RWPE2 (cell line): ENCODE measurements around the gene C5orf22.

Experiments used
- ATAC-seq: fragments of 200-7000 bp; cut with Tn5 transposase; 3 replicates; pipeline ENCODE4 v1.9.1; 2021; ENCODE audit warnings: low read depth
- DNase-seq: peaks from one replicate; pipeline ENCODE4 v3.0.0-alpha.2; 2020; ENCODE audit warnings: low spot score
- H3K27ac ChIP-seq: fragments of 450-650 bp; 2 replicates; pipeline ENCODE4 v1.5.1; 2017; ENCODE audit warnings: mild to moderate bottlenecking; ENCODE audit not compliant: poor library complexity, severe bottlenecking
- H3K27me3 ChIP-seq: fragments of 250-450 bp; sonication (Bioruptor Pico); 2 replicates; pipeline ENCODE4 v1.5.1; 2021; ENCODE audit warnings: mild to moderate bottlenecking, moderate library complexity; ENCODE audit not compliant: insufficient read depth, poor library complexity, severe bottlenecking
- H3K36me3 ChIP-seq: fragments of 250-450 bp; sonication (Bioruptor Pico); 2 replicates; pipeline ENCODE4 v1.5.1; 2020; ENCODE audit warnings: low read depth, mild to moderate bottlenecking, moderate library complexity
- H3K4me1 ChIP-seq: fragments of 250-450 bp; sonication (Bioruptor Pico); 2 replicates; pipeline ENCODE4 v1.5.1; 2021; ENCODE audit warnings: mild to moderate bottlenecking, moderate library complexity; ENCODE audit not compliant: insufficient read depth, poor library complexity, severe bottlenecking
- H3K4me3 ChIP-seq: fragments of 250-450 bp; sonication (Bioruptor Pico); 2 replicates; pipeline ENCODE4 v1.5.1; 2021; ENCODE audit warnings: mild to moderate bottlenecking, moderate library complexity; ENCODE audit not compliant: severe bottlenecking
- H3K9me3 ChIP-seq: fragments of 250-450 bp; sonication (Bioruptor Pico); 2 replicates; pipeline ENCODE4 v1.5.1; 2021; ENCODE audit warnings: mild to moderate bottlenecking, moderate library complexity; ENCODE audit not compliant: severe bottlenecking
- TF ChIP-seq, protein P1 (sequence below): fragments of 450-650 bp; IDR thresholded peaks from one replicate; pipeline ENCODE4 v1.5.1; 2017; ENCODE audit warnings: mild to moderate bottlenecking, moderate library complexity; ENCODE audit not compliant: poor library complexity, severe bottlenecking

The C5orf22 gene

DNA sequence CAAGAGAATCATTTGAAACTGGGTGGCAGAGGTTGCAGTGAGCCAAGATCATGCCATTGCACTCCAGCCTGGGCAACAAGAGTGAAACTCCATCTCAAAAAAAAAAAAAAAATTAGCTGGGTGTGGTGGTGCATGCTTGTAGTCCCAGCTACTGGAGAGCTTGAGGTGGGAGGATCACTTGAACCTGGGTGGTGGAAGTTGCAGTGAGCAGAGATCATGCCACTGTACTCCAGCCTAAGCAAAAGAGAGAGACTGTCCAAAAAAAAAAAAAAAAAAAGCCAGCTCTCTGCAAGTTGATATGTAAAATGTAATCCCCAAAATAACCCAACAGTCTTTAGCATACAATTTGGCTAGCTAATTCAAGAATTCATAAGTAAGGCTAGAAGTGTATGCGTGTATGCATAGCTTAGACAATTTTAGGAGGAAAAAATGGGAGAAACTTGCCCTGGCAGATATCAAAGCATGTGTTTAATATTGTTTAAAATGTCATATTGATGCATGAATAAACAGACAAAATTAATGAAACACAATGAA lies 36.3 kb downstream of the C5orf22 start:
- TF ChIP-seq, protein P1, sequence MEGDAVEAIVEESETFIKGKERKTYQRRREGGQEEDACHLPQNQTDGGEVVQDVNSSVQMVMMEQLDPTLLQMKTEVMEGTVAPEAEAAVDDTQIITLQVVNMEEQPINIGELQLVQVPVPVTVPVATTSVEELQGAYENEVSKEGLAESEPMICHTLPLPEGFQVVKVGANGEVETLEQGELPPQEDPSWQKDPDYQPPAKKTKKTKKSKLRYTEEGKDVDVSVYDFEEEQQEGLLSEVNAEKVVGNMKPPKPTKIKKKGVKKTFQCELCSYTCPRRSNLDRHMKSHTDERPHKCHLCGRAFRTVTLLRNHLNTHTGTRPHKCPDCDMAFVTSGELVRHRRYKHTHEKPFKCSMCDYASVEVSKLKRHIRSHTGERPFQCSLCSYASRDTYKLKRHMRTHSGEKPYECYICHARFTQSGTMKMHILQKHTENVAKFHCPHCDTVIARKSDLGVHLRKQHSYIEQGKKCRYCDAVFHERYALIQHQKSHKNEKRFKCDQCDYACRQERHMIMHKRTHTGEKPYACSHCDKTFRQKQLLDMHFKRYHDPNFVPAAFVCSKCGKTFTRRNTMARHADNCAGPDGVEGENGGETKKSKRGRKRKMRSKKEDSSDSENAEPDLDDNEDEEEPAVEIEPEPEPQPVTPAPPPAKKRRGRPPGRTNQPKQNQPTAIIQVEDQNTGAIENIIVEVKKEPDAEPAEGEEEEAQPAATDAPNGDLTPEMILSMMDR = no peak
- ATAC-seq (no peak), DNase-seq (no peak)
- H3K27ac ChIP-seq = no peak overlapping the region
- peaks cover 3% of the 10 kb centered on the region for H3K9me3 ChIP-seq
- peaks cover 8% of the 10 kb centered on the region for H3K27me3 ChIP-seq
- H3K36me3 ChIP-seq = no peaks in the 10 kb centered on the region
- H3K4me1 ChIP-seq = no peaks in the 10 kb centered on the region
- no peak overlapping the region for H3K4me3 ChIP-seq

DNA sequence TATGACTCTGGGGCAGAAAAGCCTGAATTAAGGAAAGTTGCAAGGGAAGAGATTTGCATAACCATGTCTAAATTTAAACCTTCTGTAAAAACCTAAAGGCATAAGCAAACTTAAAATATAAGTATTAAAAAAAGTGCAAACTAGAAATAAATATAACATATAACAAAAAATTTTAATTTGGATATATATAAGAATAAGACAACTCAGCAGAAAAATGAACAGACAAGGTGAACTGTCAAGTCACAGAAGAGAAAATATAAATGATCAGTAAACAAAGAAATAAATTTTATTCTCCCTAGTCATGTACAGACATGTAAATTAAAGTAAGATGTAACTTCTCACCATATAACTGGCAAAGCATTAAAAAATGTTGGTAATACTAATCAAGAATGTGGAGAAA lies 37.0 kb downstream of the C5orf22 start:
- no peaks in the 10 kb centered on the region for H3K4me1 ChIP-seq
- DNase-seq (no peak), ATAC-seq (no peak)
- H3K9me3 ChIP-seq = peaks cover 3% of the 10 kb centered on the region
- peaks cover 11% of the 10 kb centered on the region for H3K27me3 ChIP-seq
- TF ChIP-seq, protein P1 = no peak
- no peak overlapping the region for H3K27ac ChIP-seq
- no peaks in the 10 kb centered on the region for H3K36me3 ChIP-seq
- no peak overlapping the region for H3K4me3 ChIP-seq

DNA sequence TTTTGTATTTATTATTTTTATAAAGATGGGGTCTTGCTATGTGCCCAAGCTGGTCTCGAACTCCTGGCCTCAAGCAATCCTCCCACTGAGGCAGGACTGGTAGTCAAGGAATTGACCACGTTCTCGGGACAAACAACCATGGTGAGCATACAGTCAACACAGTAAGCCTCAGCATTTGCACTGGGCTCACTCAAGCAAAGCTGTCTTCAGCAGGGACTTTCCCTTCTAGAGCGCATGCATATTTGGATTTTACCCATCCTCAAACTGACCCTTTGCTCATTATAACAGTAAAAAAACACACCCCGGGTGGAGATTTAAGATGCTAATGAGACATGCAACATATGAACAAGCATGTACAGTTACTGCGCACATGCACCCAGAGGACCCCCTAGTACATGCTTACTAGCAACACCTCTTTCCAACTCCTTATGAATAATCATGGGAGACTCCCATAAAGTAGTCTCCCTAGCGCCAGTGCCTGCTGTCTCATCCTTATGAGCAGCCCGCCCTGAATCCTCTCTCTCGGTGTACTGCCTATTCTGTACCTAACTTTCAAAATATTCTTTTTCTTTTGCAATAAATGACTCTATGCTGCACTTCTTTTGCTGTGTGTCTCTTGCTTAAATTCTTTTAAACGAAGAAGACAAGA lies 41.5 kb downstream of the C5orf22 start:
- no peaks in the 10 kb centered on the region for H3K4me1 ChIP-seq
- DNase-seq = no peak
- no peak for ATAC-seq
- H3K27ac ChIP-seq = no peak overlapping the region
- TF ChIP-seq, protein P1 = no peak
- peaks cover 12% of the 10 kb centered on the region for H3K27me3 ChIP-seq
- no peaks in the 10 kb centered on the region for H3K9me3 ChIP-seq
- H3K36me3 ChIP-seq = no peaks in the 10 kb centered on the region
- H3K4me3 ChIP-seq = no peak overlapping the region

DNA sequence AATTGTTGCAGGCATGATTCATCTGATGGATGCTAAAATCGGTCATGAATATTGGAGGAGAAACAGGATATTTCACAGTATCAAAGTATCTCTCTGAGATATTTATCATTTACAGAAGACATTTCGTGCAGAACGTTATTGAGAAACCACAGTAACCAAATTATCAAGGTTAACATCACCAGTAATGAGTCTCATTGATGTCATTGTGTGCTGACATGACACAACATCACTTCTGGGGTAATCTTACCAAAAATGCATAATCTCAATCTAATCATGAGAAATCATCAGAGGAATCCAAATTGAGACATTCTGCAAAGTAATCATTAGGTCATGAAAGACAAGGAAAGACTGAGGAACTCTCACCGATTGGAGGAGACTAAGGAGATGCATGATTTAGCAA lies 42.7 kb downstream of the C5orf22 start:
- Histone ChIP-seq H3K27me3 (peaks cover 4% of the 10 kb centered on the region), H3K4me1 (no peaks in the 10 kb centered on the region), H3K27ac (no peak overlapping the region), H3K4me3 (no peak overlapping the region), H3K36me3 (no peaks in the 10 kb centered on the region), H3K9me3 (no peaks in the 10 kb centered on the region)
- DNase-seq (no peak), ATAC-seq (no peak)
- TF ChIP-seq, protein P1 = no peak

DNA sequence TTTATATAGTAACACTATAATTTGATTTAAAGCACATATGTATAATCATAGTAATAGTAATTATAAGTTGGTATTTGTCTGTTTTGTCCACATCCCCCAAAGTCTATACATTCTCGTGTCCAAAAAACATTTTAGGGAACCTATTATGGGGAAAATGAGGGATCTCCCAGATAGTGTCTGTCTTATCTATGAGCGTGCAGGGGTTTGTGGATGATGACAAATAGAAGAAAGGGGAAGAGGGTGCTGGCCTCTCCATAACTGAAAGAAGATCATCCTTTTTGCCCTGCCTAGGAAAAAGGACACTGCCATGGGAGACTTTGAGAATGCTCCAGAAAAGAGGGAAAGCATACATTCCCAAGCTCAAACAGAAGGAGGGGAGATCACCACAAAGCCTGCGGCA lies 45.3 kb downstream of the C5orf22 start:
- H3K27ac ChIP-seq = no peak overlapping the region
- no peaks in the 10 kb centered on the region for H3K4me1 ChIP-seq
- ATAC-seq (no peak), DNase-seq (no peak)
- H3K4me3 ChIP-seq = no peak overlapping the region
- TF ChIP-seq, protein P1 = no peak
- no peaks in the 10 kb centered on the region for H3K9me3 ChIP-seq
- peaks cover 4% of the 10 kb centered on the region for H3K27me3 ChIP-seq
- no peaks in the 10 kb centered on the region for H3K36me3 ChIP-seq
